ENCODE measurements around the gene GAB4.

GAB4 gene

GRCh38 chr22:16965083-16965482 lies 42.9 kb downstream of the GAB4 start:
- H3K4me3 ChIP-seq: no peak overlapping the region
- TF ChIP-seq CTCF (IDR thresholded peaks at IDR 0.05): no peak
- DNase-seq (ENCODE audit: low spot score): no peak
- H3K27ac ChIP-seq: no peak overlapping the region

GRCh38 chr22:16964366-16964765 lies 43.7 kb downstream of the GAB4 start:
- no peak overlapping the region for H3K4me3 ChIP-seq
- DNase-seq (ENCODE audit: low spot score): no peak
- H3K27ac ChIP-seq: no peak overlapping the region
- TF ChIP-seq CTCF (IDR thresholded peaks at IDR 0.05): no peak

GRCh38 chr22:16963189-16963945 lies 44.7 kb downstream of the GAB4 start:
- Histone ChIP-seq H3K4me3 (no peak overlapping the region), H3K27ac (no peak overlapping the region)
- TF ChIP-seq CTCF (IDR thresholded peaks at IDR 0.05): no peak
- no peak for DNase-seq (ENCODE audit: low spot score)

GRCh38 chr22:16962501-16962900 lies 45.5 kb downstream of the GAB4 start:
- Histone ChIP-seq H3K27ac (no peak overlapping the region), H3K4me3 (no peak overlapping the region)
- no peak for DNase-seq (ENCODE audit: low spot score)
- TF ChIP-seq CTCF (IDR thresholded peaks at IDR 0.05): no peak

GRCh38 chr22:16961477-16962186 lies 46.4 kb downstream of the GAB4 start:
- no peak overlapping the region for H3K27ac ChIP-seq
- no peak for DNase-seq (ENCODE audit: low spot score)
- no peak for TF ChIP-seq CTCF (IDR thresholded peaks at IDR 0.05)
- no peak overlapping the region for H3K4me3 ChIP-seq

- no peak for DNase-seq (ENCODE audit: low spot score)
- Histone ChIP-seq H3K4me3 (no peak overlapping the region), H3K27ac (no peak overlapping the region)
- TF ChIP-seq CTCF (IDR thresholded peaks at IDR 0.05): no peak
Measured at GRCh38 chr22:16960884-16961249, 47.2 kb downstream of the GAB4 start.
